Tongue (tissue), 2 donors: ENCODE results near the gene ZNF236. TPM values are rescaled to one million over a fixed set of nuclear protein-coding genes. Genes with fewer than 3 reads are reported as not detected.
"Not testable (repeated sequence)": the region's sequence is repeated elsewhere in the genome, so short reads cannot be mapped to it uniquely, and the experiment has no call there.

ENCODE experiments used
- DNase-seq: peaks from one replicate; pipeline ENCODE4 v3.0.0-alpha.2; 2015
- total RNA-seq: library from RNA; depleted of rRNA; stranded (reverse); fragments of >200 nt; gene quantifications from one replicate; pipeline ENCODE4 v1.2.3, GENCODE V29; 2014

The ZNF236 gene
- total RNA-seq = 27.9 TPM

- DNase-seq = peak; percentile 89
These were observed at the start of gene ZNF236 for GRCh38 chr18:76822506-76823160. Gene ZNF236, plus strand, starts transcription at chr18:76822557. Its CDS starts 51 bp downstream, at chr18:76822608.

GRCh38 chr18:76772665-76773064 is 49.7 kb upstream of the ZNF236 start:
- no peak for DNase-seq

DNA sequence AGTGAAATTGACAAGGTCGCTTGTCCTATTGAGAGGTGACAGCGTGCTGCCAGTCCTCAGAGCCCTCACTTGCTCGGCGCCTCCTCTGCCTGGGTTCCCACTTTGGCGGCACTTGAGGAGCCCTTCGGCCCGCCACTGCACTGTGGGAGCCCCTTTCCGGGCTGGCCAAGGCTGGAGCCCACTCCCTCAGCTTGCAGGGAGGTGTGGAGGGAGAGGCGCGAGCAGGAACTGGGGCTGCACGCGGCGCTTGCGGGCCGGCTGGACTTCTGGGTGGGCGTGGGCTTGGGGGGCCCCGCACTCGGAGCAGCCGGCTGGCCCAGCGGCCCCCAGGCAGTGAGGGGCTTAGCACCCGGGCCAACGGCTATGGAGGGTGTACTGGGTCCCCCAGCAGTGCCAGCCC is 45.3 kb upstream of the ZNF236 start:
- not testable (repeated sequence) for DNase-seq

GRCh38 chr18:76783786-76784484 is 38.4 kb upstream of the ZNF236 start:
- no peak for DNase-seq

DNA sequence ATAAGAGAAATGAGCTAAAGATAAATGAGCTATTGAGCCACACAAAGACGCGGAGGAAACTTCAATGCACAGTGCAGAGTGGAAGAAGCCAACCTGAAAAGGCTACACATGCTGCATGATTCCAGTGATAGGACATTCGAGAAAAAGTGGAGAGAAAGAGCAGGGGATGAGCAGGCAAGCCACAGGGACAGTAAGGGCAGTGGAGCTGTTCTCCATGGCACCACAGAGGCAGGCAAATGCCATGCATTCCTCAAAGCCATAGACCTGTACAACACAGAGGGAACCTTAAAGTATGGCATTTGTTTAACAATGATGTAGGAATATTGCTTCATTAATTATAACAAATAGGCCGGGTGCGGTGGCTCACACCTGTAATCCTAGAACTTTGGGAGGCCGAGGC is 36.5 kb upstream of the ZNF236 start:
- DNase-seq = no peak

DNA sequence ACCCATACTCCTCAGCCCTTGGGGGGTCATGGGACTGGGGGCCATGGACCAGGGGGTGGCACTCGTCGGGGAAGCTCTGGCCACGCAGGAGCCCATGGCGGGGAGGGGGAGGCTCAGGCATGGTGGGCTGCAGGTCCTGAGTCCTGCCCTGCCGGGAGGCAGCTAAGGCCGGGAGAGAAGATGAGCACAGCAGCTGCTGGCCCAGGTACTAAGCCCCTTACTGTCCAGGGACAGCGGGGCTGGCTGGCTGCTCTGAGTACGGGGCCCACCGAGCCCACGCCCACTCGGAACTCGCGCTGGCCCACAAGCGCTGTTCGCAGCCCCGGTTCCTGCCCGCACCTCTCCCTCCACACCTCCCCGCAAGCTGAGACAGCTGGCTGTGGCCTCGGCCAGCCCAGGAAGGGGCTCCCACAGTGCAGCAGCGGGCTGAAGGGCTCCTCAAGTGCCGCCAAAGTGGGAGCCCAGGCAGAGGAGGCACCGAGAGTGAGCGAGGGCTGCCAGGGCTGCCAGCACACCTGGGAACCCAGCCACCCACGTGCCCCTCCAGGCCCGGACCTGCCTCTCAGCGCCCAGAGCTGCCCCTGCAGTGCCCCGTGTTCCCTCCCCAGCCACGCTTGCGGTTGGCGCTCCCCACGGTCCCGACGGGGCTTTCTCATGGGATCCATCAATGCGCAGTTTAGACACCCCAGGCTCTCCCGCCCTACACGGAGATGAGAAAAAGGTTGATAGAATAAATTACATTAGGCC is 33.6 kb upstream of the ZNF236 start:
- DNase-seq = no peak

DNA sequence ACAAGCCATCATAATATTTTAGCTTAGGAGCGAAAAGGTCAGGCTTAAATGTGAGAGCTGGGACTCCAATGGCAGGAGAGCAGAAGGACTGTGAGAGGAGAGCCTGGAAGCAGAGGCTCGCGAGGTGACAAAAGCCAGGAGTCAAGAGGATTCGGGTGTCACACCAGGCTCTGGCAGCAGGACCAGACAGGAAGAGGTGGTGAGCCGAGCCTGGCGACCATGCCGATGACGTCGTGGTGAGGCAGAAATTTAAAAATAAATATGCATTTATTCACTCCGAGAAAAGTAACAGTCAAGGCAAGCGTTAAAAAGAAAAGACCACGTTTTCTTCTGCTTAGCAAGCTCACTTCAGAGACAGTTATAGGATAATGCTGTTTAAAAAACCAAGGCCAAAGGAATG is 31.3 kb upstream of the ZNF236 start:
- no peak for DNase-seq

DNA sequence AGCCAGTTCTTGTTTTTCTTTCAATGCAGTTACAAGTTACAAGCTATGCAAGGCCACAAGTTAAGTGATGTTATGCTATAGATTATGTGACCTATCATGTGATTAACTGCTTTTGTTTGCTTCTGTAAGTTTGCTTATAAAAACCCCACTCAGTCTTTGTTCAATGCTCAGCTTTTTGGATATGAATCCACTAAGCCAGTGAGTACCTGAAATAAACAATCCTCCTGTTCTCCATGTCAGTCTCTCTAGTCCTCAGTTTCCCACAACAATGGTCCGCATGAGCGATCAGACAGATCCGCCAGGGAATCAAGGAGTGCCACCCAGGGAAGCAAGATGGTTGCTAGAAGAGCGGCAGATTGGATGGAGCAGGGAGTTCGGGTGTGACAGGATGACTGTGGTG is 30.7 kb upstream of the ZNF236 start:
- no peak for DNase-seq

DNA sequence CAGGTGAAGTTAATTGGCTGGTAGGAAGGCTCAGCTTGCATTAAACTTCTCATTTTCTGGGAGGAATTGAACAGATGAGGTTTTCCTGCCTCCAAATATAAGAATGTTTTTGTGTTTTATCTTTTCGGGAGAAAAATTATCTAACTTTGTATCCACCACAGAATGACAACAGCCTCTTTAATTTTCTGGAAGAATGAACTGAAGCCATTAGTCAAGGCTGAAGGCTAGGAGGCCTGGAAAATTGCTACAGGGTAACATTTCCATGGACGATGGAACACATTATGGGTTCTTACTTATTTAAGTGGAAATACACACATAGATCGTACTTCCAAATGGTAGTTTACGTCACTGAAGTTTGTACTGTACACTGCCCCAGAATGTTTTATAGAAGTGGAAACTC is 28.0 kb upstream of the ZNF236 start:
- no peak for DNase-seq

GRCh38 chr18:76801567-76802505 is 20.5 kb upstream of the ZNF236 start:
- peak; percentile 61 for DNase-seq

DNA sequence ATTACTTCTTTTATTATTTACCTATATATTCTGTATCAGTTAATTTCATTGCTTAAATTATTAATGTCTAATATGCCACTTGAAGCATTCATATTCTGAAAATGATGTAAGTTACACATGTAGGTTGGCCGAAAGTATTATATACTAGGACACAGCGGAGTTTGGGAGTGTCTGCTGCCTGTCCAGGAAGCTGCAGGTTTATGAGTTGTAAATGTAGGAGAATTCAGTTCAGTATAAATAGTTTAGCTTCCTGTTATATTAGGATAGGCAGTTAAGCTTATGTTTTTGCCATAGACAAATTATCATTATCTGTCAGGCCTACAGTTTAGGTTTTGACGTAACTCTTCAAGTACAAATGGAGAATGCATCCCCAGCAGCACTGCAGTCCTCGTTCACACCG is 18.9 kb upstream of the ZNF236 start:
- no peak for DNase-seq

DNA sequence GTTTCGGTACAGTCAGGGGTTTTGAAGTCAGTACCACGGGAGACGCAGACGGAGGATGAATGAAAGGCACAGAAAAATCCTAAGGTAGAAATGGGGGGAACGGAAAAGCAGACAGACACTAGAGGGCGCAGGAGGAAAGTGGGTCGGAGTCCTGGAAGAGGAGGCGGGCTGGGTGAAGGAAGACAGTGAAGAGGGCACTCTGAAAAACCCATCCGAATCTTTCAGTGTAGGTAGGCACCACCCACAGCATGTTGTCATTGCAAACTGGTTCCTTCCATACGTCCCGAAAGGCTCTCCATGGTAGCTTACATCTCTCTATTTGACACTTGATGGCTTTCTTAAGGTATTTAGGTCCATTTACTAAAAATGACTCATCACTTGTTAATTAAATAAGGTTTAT is 18.5 kb upstream of the ZNF236 start:
- DNase-seq = peak; percentile 73

- DNase-seq = no peak
These were observed 17.1 kb upstream of the ZNF236 start for GRCh38 chr18:76805221-76805620.

DNA sequence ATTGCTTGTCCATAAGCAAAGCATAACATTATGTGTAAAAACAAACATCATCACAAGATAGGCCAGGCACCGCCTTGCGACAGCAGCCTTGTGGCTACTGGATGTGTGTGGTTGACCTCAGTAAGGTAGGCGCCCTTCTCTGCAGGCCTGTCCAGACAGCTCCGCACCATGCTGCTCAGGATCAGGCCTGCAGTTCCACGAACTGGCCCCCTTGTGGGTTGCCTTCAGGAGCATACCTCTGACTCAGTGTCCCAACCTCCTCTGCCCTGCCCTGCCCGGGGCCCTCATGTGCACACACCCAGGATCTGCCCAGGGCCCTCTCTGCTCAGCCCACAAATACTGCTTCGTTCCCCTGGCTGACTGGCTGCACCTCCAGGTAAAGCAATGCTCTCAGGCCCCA is 16.1 kb upstream of the ZNF236 start:
- no peak for DNase-seq

GRCh38 chr18:76808561-76808960 is 13.8 kb upstream of the ZNF236 start:
- no peak for DNase-seq

- not testable (repeated sequence) for DNase-seq
These were observed 10.8 kb upstream of the ZNF236 start for GRCh38 chr18:76811530-76811929.

GRCh38 chr18:76814256-76814655 is 8.1 kb upstream of the ZNF236 start:
- no peak for DNase-seq

DNA sequence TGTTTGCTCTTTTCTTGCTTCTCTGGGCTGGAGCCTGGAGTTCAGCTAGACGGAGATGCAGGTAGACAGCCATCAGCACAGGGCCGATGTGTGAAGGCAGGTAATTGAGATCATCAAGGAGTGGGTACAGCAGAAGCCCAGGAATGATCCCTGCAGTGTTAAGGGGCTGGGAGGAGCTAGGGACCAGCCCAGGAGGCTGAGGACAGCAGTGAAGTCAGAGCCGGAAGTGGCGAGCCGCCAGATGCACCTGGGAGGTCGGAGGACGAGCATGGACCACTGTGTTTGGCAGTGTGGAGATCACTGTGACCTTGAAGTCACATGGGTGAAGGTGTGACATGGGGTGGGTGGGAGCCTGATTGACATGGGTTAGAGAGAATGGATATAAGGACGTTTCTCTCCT is 6.2 kb upstream of the ZNF236 start:
- no peak for DNase-seq

GRCh38 chr18:76817888-76818611 is 4.3 kb upstream of the ZNF236 start:
- DNase-seq = no peak

DNA sequence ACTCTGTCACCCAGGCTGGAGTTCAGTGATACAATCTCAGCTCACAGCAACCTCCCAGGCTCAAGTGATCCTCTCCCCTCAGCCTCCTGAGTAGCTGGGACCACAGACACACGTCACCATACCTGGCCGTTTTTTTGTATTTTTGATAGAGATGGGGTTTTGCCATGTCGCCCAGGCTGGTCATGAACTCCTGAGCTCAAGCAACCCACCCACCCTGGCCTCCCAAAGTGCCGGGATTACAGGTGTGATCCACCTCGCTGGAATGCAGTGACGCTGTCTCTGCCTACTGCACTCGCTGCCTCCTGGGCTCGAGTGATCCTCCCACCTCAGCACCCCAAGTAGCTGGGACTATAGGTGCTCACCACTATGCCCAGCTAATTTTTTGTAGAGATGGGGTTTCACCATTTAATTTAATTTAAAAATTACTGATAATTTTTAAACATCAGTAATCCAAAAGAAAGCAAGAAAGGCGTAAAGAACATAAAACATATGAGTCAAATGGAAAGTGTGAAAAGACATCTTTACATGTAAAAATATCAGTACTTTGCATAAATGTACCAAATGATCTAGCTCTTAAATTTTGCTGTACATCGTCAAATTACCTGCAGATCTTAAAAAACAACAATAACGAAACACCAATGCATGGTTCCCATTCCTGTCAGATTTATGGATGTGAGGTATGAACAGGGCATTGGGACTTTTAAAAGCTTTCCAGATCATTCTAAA is 2.8 kb upstream of the ZNF236 start:
- no peak for DNase-seq

GRCh38 chr18:76821356-76821874 is 942 bp upstream of the ZNF236 start:
- DNase-seq = no peak
